Activated T-helper 1 cell treated with anti-CD3 and anti-CD28 coated beads, Interleukin-12 subunit alpha, Interleukin-12 subunit beta, Interleukin-2, Interleukin-4 antibody, amounts not matched to agents 30 ng/mL and 10 ng/mL and 1 ng/mL, durations not matched to agents 14 hours and 24 hours and 36 hours (primary cell): ENCODE measurements around the gene CRHR2. TPM values are rescaled to one million over a fixed set of nuclear protein-coding genes. Genes with fewer than 3 reads are reported as not detected.

Source experiments
- DNase-seq: peaks from one replicate; pipeline ENCODE4 v3.0.0; 2021; ENCODE audit warnings: low spot score
- H3K27ac Mint-ChIP-seq: one replicate; pipeline ENCODE4 v1.8.0; 2021; ENCODE audit warnings: mild to moderate bottlenecking, mixed read lengths
- H3K27me3 Mint-ChIP-seq: one replicate; pipeline ENCODE4 v1.8.0; 2022; ENCODE audit warnings: mild to moderate bottlenecking, moderate library complexity, mixed read lengths; ENCODE audit not compliant: insufficient read depth
- H3K36me3 Mint-ChIP-seq: one replicate; pipeline ENCODE4 v1.8.0; 2021; ENCODE audit warnings: low read depth, mixed read lengths
- H3K4me1 Mint-ChIP-seq: one replicate; pipeline ENCODE4 v1.8.0; 2021; ENCODE audit warnings: low read depth, mixed read lengths
- H3K4me3 Mint-ChIP-seq: one replicate; pipeline ENCODE4 v1.8.0; 2021; ENCODE audit warnings: mild to moderate bottlenecking, moderate library complexity, mixed read lengths
- H3K9me3 Mint-ChIP-seq: one replicate; pipeline ENCODE4 v1.8.0; 2021; ENCODE audit warnings: mixed read lengths
- intact Hi-C: fragments of 100-400 bp; cut with micrococcal nuclease; formaldehyde crosslinking; loops from one replicate; pipeline ENCODE4 v1.15.1; 2024
- total RNA-seq: library from RNA; stranded (reverse); gene quantifications from 2 replicates; pipeline ENCODE4 v1.2.3, GENCODE V29; 2022

The CRHR2 gene
- total RNA-seq, 1 donor from 2014 or later: not detected

DNA sequence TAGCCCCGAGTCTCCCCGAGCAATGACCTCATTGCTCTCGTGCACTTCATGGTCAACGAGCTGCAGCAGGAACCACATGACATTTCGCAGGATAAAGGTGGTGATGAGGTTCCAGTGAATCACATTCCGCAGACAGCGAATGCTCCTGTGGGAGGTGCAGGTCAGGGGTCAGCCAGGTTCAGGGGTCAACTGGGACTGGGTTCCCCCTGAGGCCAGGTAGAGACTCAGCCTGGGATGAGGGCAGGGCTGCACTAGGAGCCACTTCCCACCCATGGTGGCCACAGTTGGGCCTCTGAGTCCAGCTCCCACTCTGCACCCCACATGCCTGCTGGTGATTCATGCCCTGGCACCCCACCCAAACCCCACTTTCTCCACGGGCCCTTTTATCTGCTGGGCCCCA is 17.2 kb downstream of the CRHR2 start:
- H3K36me3 Mint-ChIP-seq: no peaks in the 10 kb centered on the region
- DNase-seq: no peak
- H3K27me3 Mint-ChIP-seq: peaks cover 2% of the 10 kb centered on the region
- H3K9me3 Mint-ChIP-seq: no peaks in the 10 kb centered on the region
- H3K4me3 Mint-ChIP-seq: no peak overlapping the region
- intact Hi-C loops: no loop called here
- no peaks in the 10 kb centered on the region for H3K4me1 Mint-ChIP-seq
- H3K27ac Mint-ChIP-seq: no peak overlapping the region

DNA sequence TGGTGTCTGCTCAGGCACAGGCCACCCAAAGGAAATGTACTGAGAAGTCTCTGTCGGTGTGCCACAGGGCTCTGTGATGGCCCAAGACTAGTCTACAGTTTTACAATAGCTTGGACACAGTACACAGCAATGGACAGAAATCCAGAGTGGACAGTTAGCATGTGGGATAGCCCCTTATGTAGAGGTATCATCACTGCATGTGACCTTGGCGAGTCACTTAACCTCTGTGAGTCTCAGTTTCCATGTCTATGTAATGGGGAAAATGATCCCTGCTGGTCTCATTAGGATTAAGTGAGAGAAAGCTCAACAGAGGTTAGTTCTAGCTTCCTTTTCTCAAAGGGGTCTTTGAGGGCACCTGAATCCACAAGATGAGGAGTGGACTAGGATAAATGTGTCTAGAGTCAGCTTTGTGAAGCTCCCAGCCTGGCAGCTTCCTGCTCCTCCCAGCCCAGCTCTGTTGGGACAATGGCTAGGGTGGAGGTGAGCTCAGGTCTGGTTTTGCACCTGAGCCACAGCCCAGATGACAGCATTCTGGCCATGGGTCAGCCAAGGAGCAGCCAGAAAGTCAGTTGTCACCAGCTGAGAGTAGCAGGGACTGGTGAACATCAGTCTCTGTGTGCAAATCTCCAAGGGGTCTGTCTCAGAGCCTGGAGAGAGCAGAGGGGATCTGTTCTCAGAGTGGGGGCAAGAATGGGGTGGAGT is 17.9 kb downstream of the CRHR2 start:
- Mint-ChIP-seq H3K27me3 (peaks cover 2% of the 10 kb centered on the region), H3K36me3 (no peaks in the 10 kb centered on the region), H3K4me1 (no peaks in the 10 kb centered on the region), H3K4me3 (no peak overlapping the region), H3K9me3 (no peaks in the 10 kb centered on the region), H3K27ac (no peak overlapping the region)
- intact Hi-C loops: no loop called here
- no peak for DNase-seq

DNA sequence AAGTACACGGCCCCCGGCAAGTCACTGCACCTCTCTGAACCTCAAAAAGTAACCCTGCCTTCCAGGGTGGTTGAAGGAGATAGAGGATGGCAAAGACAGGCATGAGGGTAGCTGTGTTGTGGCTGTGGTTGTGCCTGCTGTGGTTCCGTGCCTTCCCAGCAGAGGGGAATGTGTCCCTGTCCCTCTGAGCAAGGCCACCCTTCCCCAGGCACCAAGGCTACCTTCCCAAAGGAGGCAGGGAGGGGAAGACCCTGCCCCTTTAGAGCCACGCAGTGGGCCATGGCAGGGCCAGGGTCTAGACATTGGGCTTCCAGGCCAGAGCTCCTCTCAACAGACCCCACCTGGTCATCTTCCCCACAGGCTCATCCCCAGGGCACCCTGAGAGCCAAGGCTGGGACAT is 18.8 kb downstream of the CRHR2 start:
- Mint-ChIP-seq H3K4me1 (no peaks in the 10 kb centered on the region), H3K4me3 (no peak overlapping the region), H3K27ac (no peak overlapping the region), H3K27me3 (peaks cover 2% of the 10 kb centered on the region), H3K36me3 (no peaks in the 10 kb centered on the region), H3K9me3 (no peaks in the 10 kb centered on the region)
- intact Hi-C loops: no loop called here
- no peak for DNase-seq

DNA sequence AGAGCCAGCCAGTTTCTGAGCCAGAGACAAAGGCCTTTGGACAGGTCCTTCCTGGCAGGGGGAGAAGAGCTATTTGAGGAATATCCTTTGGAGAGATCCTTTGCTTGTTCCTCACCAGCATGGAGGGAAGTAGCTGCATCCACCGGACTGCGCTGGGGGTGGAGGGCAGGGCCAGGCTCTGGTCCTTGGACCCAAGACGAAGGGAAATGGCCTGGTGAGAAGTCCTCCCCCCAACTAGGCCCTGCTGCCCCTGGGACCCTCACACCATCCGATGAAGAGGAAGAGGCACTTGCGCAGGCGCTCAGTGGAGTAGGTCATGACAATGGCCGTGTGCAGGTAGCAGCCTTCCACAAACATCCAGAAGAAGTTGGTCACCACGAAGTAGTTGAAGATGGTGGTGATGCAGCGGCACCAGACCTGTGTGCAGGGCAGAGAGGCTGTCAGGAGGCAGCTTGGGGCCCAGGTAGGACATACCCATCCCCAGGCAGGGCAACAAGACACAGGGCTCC is 19.8 kb downstream of the CRHR2 start:
- Mint-ChIP-seq H3K27ac (no peak overlapping the region), H3K4me1 (no peaks in the 10 kb centered on the region), H3K9me3 (no peaks in the 10 kb centered on the region), H3K36me3 (no peaks in the 10 kb centered on the region), H3K27me3 (peaks cover 2% of the 10 kb centered on the region), H3K4me3 (no peak overlapping the region)
- intact Hi-C loops: no loop called here
- no peak for DNase-seq

DNA sequence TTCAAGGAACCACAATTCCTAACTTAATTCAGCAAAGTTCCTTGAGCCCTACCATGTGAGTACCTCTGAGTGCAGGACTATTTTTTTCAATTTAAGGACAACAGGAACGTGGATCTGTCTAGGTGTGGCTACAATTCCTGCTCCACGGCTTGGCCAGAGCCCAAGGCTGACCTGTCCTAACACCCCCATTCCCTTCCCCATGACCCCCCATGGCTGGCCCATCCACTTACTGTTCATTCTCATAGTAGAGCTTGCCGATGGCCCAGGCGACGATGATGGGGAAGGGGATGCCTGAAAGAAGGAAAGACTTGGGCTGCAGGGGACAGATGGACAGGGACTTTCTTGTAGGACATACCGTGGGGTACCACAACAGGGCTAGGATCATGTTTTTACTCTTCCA is 20.3 kb downstream of the CRHR2 start:
- no peaks in the 10 kb centered on the region for H3K4me1 Mint-ChIP-seq
- no peak overlapping the region for H3K4me3 Mint-ChIP-seq
- H3K36me3 Mint-ChIP-seq: no peaks in the 10 kb centered on the region
- H3K27ac Mint-ChIP-seq: no peak overlapping the region
- intact Hi-C loops: no loop called here
- peaks cover 2% of the 10 kb centered on the region for H3K27me3 Mint-ChIP-seq
- DNase-seq: no peak
- no peaks in the 10 kb centered on the region for H3K9me3 Mint-ChIP-seq

DNA sequence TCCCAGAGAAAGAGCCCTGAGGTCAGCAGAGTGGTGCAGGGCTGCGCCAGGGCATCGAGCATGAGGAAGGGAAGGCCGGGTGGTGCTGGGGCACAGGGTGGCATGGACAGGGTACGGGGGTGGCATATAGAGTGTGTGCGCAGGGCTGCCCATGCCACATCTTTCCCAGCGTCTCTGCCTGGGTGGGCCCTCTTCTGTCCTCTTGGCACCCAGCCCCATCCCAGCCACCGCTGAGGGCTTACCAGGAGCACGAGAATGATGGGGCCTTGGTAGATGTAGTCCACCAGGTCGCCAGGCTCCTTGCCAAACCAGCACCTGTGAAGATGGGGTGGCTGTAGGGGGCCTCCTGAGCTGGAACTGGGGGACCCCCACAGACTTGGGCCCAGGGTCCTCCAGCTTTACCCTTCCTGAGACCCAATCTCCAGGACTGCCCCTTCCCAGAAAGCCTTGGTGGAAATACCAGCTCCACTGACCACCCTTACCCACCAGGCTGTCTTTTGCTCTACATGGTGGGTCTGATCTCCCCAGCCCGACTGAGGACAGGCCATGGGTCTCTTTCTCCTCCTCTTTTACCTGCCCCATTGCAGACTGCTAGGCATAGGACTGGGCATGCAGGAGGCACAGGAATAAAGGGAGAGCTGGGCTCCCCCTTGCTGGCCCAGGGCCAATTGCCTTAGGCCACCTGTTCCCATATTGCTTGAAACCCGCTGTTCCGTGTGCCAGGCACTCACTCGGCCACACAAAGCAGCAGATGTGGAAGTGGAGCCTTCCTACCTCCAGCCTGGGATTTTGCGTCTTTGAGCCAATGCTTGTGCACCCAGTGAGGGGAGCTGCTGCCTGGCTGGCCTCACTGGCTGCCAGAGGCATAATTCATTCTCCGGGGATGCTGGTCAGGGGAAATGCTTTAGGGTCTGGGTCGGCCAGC is 21.7 kb downstream of the CRHR2 start:
- Mint-ChIP-seq H3K27ac (no peak overlapping the region), H3K9me3 (no peaks in the 10 kb centered on the region), H3K4me1 (no peaks in the 10 kb centered on the region), H3K4me3 (no peak overlapping the region), H3K36me3 (no peaks in the 10 kb centered on the region), H3K27me3 (peaks cover 2% of the 10 kb centered on the region)
- DNase-seq: no peak
- intact Hi-C loops: no loop called here

DNA sequence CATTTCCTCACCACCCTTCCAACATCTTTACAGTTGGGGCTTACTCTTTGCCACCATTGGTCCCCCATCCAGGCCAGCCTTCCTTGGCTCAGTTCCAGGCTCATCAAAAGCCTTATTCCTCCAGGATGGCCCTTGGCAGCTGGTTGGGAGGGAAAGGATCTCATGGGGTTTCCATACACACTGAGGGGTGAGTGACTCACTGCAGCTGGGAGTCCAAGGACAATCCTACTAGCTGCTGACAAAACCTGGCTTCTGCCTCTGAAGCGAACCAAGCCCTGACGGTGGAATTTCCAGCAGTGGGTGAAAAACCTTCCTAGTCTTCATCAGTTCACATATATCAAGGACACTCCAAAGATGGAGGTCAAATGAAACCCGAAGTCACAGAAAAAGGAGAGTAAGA is 22.9 kb downstream of the CRHR2 start:
- Mint-ChIP-seq H3K36me3 (no peaks in the 10 kb centered on the region), H3K27ac (no peak overlapping the region), H3K4me1 (no peaks in the 10 kb centered on the region), H3K27me3 (peaks cover 2% of the 10 kb centered on the region), H3K9me3 (no peaks in the 10 kb centered on the region), H3K4me3 (no peak overlapping the region)
- no peak for DNase-seq
- intact Hi-C loops: no loop called here

DNA sequence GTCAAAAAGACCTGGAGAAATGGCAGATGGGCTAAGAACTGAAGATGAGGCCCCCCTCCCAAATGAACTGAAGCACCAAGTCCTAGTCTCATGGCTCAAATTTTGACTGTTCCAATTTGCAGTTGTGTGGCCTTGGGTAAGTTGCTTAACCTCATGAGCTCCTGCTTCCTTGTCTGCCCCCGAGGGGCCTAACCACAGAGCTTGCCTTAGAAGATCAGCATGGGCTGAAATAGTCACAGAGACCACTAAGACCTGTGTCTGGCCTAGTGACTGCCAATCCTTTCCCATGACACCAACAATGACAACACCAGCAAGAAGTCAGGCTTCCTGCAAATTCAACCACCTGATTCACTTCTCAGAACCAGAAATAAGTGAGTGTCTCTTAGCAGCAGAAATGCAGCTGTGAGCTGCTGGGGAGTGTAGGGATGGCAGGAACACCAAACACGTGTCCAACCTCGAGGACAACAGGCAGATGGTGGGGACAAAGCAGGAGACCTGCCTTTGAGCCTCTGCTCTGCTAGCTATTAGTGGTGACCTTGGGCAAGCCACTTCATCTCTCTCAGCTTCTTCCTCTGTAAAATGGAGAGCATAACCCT is 23.7 kb downstream of the CRHR2 start:
- Mint-ChIP-seq H3K27ac (no peak overlapping the region), H3K9me3 (no peaks in the 10 kb centered on the region), H3K4me3 (no peak overlapping the region), H3K4me1 (no peaks in the 10 kb centered on the region), H3K36me3 (no peaks in the 10 kb centered on the region), H3K27me3 (peaks cover 2% of the 10 kb centered on the region)
- DNase-seq: no peak
- intact Hi-C loops: no loop called here

DNA sequence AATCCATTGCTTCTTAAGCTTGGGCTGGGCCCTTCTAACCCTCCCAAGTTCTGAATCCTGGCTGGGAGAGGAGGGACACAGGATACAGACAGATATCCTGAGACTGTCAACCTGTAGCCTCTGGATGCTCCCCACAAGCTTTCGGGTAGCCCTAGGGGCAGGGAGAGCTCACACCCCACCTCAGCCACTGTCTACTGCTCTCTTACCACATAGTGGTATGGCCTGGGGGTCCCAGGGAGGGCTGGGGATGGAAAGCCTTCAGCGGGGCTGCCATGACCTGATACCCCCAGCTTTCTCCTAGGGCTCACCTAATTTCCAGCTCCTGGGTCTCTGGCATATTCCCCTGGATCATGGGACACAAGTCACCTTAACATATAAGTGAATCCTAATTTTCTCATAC is 25.1 kb downstream of the CRHR2 start:
- peaks cover 2% of the 10 kb centered on the region for H3K27me3 Mint-ChIP-seq
- no peaks in the 10 kb centered on the region for H3K9me3 Mint-ChIP-seq
- intact Hi-C loops: no loop called here
- H3K36me3 Mint-ChIP-seq: no peaks in the 10 kb centered on the region
- H3K27ac Mint-ChIP-seq: no peak overlapping the region
- H3K4me1 Mint-ChIP-seq: no peaks in the 10 kb centered on the region
- no peak overlapping the region for H3K4me3 Mint-ChIP-seq
- no peak for DNase-seq

DNA sequence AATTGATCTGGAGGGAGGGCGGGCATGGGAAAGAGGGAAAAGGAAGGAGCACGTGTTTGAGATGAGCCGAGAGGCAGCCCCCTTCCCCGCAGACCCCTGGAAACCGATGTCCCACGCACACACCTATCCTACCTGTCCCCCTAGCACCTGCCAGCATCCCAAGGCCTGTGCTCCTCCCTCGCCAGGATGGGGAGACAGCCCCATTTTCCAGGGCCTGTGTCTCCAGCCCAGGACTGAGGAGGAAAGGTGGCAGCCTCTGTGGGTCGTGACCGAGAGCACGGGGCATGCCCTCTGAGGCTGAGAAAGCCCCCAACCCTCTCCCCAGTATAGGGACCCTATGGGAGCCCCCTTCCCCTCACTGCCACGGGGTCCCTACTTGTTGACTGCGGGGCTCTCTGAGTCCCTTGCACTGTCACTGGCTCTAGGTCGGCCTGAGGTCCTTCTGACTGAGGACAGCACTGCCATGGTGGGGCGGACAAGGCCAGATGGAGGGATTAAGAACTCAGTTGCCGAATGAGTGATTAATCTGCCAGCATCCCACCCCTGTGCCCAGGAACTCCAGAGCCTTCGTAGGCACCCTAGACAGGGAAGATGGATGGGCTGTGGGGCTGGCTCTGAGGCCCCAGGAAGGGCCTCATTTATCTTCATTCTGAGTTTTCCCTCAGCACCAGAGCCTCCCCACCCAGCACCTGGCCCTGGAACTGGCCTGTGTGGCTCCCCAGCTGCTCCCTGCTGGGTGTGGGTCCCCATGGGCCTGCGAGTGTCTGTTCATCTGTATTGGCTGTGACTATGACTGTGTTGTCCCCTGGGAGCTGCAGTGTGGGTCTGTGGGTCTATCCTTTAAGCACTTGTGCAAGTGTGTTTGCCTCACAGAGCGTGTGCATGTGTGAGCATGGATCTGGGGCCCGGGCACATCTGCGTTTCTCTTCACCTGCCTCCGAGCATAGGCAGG is 26.0 kb downstream of the CRHR2 start:
- intact Hi-C loops: no loop called here
- no peaks in the 10 kb centered on the region for H3K4me1 Mint-ChIP-seq

DNA sequence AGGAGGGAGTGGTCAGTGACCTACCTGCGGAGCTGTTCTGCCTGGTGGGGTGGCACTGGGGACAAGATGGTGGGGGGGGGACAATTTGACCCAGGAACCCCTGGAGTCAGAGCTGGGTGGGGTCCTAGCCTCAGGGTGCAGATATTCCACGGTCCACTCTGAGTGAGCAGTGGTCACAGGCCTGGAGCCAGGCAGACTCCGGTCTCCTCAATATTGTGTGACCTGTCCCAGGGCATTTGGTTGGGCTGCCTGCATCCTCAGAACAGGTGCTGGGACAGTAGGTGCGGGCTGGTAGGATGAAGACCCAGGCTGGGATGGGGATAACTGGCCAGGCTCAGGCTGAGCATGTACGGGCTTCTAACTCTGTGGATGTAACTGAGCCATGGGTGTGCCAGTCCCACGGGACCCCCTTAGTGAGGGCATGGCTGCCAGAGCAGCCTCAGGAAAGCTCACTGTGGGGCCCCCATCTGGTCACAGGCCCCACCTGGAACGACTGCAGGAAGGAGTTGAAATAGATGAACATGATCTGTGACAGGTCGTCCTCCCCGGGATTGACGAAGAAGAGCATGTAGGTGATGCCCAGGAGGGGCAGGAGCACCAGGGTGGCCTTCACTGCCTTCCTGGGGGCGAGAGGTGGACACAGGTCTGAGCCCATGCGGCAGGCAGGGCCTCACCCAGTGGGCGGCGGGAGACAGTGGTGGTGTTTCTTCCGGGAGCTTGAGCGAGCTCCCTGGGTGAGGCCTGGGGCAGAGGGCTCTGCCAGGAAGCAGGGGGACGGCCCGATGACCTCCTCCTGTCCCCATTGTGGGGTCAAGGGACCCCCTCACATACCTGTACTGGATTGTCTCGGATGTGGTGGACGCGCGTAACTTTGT is 26.9 kb downstream of the CRHR2 start:
- H3K9me3 Mint-ChIP-seq: no peaks in the 10 kb centered on the region
- intact Hi-C loops: no loop called here
- H3K27ac Mint-ChIP-seq: no peak overlapping the region
- no peak for DNase-seq
- no peaks in the 10 kb centered on the region for H3K36me3 Mint-ChIP-seq
- no peak overlapping the region for H3K4me3 Mint-ChIP-seq
- H3K4me1 Mint-ChIP-seq: no peaks in the 10 kb centered on the region
- H3K27me3 Mint-ChIP-seq: no peaks in the 10 kb centered on the region

More for the DNA sequence above, 26.0 kb downstream of the CRHR2 start:
- DNase-seq: no peak
- no peak overlapping the region for H3K27ac Mint-ChIP-seq
- H3K9me3 Mint-ChIP-seq: no peaks in the 10 kb centered on the region
- H3K36me3 Mint-ChIP-seq: no peaks in the 10 kb centered on the region
- H3K4me3 Mint-ChIP-seq: no peak overlapping the region
- H3K27me3 Mint-ChIP-seq: peaks cover 2% of the 10 kb centered on the region
